Fibroblast of lung (primary cell): ENCODE results near the gene WEE2. TPM values are rescaled to one million over a fixed set of nuclear protein-coding genes. Genes with fewer than 3 reads are reported as not detected.
"Not testable (repeated sequence)": the region's sequence is repeated elsewhere in the genome, so short reads cannot be mapped to it uniquely, and the experiment has no call there.

Experiments used
- DNase-seq, 2 donors: peaks; one replicate each; pipeline versions ENCODE4 v3.0.0 to v3.0.0-alpha.2; 2010; ENCODE audit warnings: low read depth in 2 of 2
- H2AFZ ChIP-seq: 2 replicates; pipeline ENCODE4 v1.5.1; 2012; ENCODE audit warnings: low read length, control low read depth, inconsistent platforms
- H3K27ac ChIP-seq: 2 replicates; pipeline ENCODE4 v1.5.1; 2011; ENCODE audit warnings: low read length, control low read depth; ENCODE audit not compliant: insufficient read depth
- H3K27me3 ChIP-seq: 2 replicates; pipeline ENCODE4 v1.5.1; 2011; ENCODE audit warnings: mild to moderate bottlenecking, low read length; ENCODE audit not compliant: control insufficient read depth, insufficient read depth
- H3K36me3 ChIP-seq: 2 replicates; pipeline ENCODE4 v1.5.1; 2011; ENCODE audit warnings: low read length; ENCODE audit not compliant: control insufficient read depth, insufficient read depth
- H3K4me1 ChIP-seq: 2 replicates; pipeline ENCODE4 v1.5.1; 2011; ENCODE audit warnings: low read length; ENCODE audit not compliant: control insufficient read depth, insufficient read depth; ENCODE audit errors: extremely low read depth
- H3K4me2 ChIP-seq: 2 replicates; pipeline ENCODE4 v1.5.1; 2011; ENCODE audit warnings: low read length, control low read depth; ENCODE audit not compliant: insufficient read depth; ENCODE audit errors: extremely low read depth
- H3K4me3 ChIP-seq, 4 experiments: fragments of 200-600 bp in 1 of 4; sonication (generic) in 1 of 4; replicated peaks in 1 of 4; 2 replicates each; pipeline ENCODE4 v1.5.1; 2011 to 2016; ENCODE audit warnings: low read length in 4 of 4, low read depth in 3 of 4, mild to moderate bottlenecking in 3 of 4, control low read depth in 2 of 4, inconsistent platforms in 1 of 4, mixed read lengths in 1 of 4; ENCODE audit not compliant: insufficient read depth in 1 of 4; ENCODE audit errors: control extremely low read depth in 1 of 4
- H3K79me2 ChIP-seq: 2 replicates; pipeline ENCODE4 v1.5.1; 2012; ENCODE audit warnings: mild to moderate bottlenecking, low read length, inconsistent platforms; ENCODE audit not compliant: control insufficient read depth, insufficient read depth
- H3K9ac ChIP-seq: 2 replicates; pipeline ENCODE4 v1.5.1; 2011; ENCODE audit warnings: mild to moderate bottlenecking, low read length, control low read depth; ENCODE audit not compliant: insufficient read depth
- H3K9me3 ChIP-seq: 2 replicates; pipeline ENCODE4 v1.5.1; 2012; ENCODE audit warnings: low read depth, low read length; ENCODE audit not compliant: control insufficient read depth, insufficient read depth
- H4K20me1 ChIP-seq: 2 replicates; pipeline ENCODE4 v1.5.1; 2011; ENCODE audit warnings: low read length; ENCODE audit not compliant: control insufficient read depth, insufficient read depth; ENCODE audit errors: extremely low read depth
- CTCF ChIP-seq, 2 donors: IDR thresholded peaks in 1 of 2; conservative IDR thresholded peaks in 1 of 2; 1 replicate in 1 of 2; 2 replicates in 1 of 2; pipeline ENCODE4 v1.5.1; 2011 to 2012; ENCODE audit warnings: low read length in 2 of 2, control low read depth in 1 of 2, inconsistent platforms in 1 of 2, low read depth in 1 of 2, mild to moderate bottlenecking in 1 of 2
- EZH2 ChIP-seq: IDR thresholded peaks from 2 replicates; pipeline ENCODE4 v1.5.1; 2012; ENCODE audit warnings: low read length, control low read depth, mild to moderate bottlenecking; ENCODE audit errors: missing control alignments
- polyA plus RNA-seq, 2 donors: library from polyadenylated mRNA; depleted of rRNA in 1 of 2; stranded (reverse) in 1 of 2; unstranded in 1 of 2; fragments of >200 nt; gene quantifications; 2 replicates each; pipeline ENCODE4 v1.2.1, GENCODE V29; 2011 to 2012; ENCODE audit warnings: missing spikeins in 1 of 2
- total RNA-seq: library from RNA; depleted of rRNA; stranded (reverse); fragments of >200 nt; gene quantifications from 2 replicates; pipeline ENCODE4 v1.2.1, GENCODE V29; 2014

The WEE2 gene
- total and polyA plus RNA-seq, 2 donors (not counting 1 experiment from before 2014, with no cell fraction given), result not detected

- Histone ChIP-seq H3K4me3 (no peak overlapping the region), H2AFZ (no peak overlapping the region), H3K4me1 (no peaks in the 10 kb centered on the region), H3K9ac (no peak overlapping the region), H3K27ac (no peak overlapping the region), H3K79me2 (no peaks in the 10 kb centered on the region), H3K9me3 (no peaks in the 10 kb centered on the region), H3K36me3 (peaks cover 17% of the 10 kb centered on the region), H3K4me2 (no peak overlapping the region), H4K20me1 (no peaks in the 10 kb centered on the region), H3K27me3 (no peaks in the 10 kb centered on the region)
- no peak for TF ChIP-seq EZH2
- TF ChIP-seq CTCF (conservative IDR thresholded peaks at IDR 0.05 in 1 of 2, IDR thresholded peaks at IDR 0.05 in 1 of 2; ENCODE audit: low read depth in 1 of 2, low read length in 2 of 2), result no peak
- DNase-seq, result peak in 1 of 2 donors; percentile 57
Observed at GRCh38 chr7:141748396-141748795, 40.2 kb downstream of the WEE2 start.

- not testable (repeated sequence) for H4K20me1 ChIP-seq, H3K4me2 ChIP-seq, H2AFZ ChIP-seq, H3K9me3 ChIP-seq, H3K4me3 ChIP-seq, H3K36me3 ChIP-seq, H3K4me1 ChIP-seq, H3K9ac ChIP-seq, H3K27me3 ChIP-seq, H3K79me2 ChIP-seq, H3K27ac ChIP-seq
- DNase-seq, result peak; percentile 5 to 34
Observed at GRCh38 chr7:141751904-141752303, 43.8 kb downstream of the WEE2 start.

- TF ChIP-seq EZH2 (no peak), CTCF (conservative IDR thresholded peaks at IDR 0.05 in 1 of 2, IDR thresholded peaks at IDR 0.05 in 1 of 2; ENCODE audit: low read depth in 1 of 2, low read length in 2 of 2) (peak in 1 of 2 donors; percentile 35)
- no peaks in the 10 kb centered on the region for H3K27me3 ChIP-seq
- H3K36me3 ChIP-seq, result peaks cover 10% of the 10 kb centered on the region
- no peaks in the 10 kb centered on the region for H3K9me3 ChIP-seq
- no peak overlapping the region for H3K4me3 ChIP-seq
- H3K79me2 ChIP-seq, result no peaks in the 10 kb centered on the region
- DNase-seq, result peak in 1 of 2 donors; percentile 3
- no peak overlapping the region for H3K9ac ChIP-seq
- no peak overlapping the region for H2AFZ ChIP-seq
- H3K4me1 ChIP-seq, result no peaks in the 10 kb centered on the region
- no peak overlapping the region for H3K4me2 ChIP-seq
- no peak overlapping the region for H3K27ac ChIP-seq
- no peaks in the 10 kb centered on the region for H4K20me1 ChIP-seq
Observed at GRCh38 chr7:141752634-141753033, 44.5 kb downstream of the WEE2 start.
